CD4-positive, alpha-beta memory T cell (primary cell): ENCODE results near the gene UBE2D3. TPM values are rescaled to one million over a fixed set of nuclear protein-coding genes. Genes with fewer than 3 reads are reported as not detected.

Experiments
- CTCF ChIA-PET: fragments of 350-600 bp; sonication (Branson Sonifier 250); formaldehyde crosslinking; loops from one replicate; lab custom pipeline; 2021; ENCODE audit warnings: inconsistent platforms; ENCODE audit not compliant: partially characterized antibody; lab: Charles Lee
- POLR2A ChIA-PET: fragments of 350-600 bp; sonication (Branson Sonifier 250); formaldehyde crosslinking; loops from one replicate; lab custom pipeline; 2021; ENCODE audit not compliant: partially characterized antibody; lab: Charles Lee
- DNase-seq, 5 donors: peaks; one replicate each; pipeline versions ENCODE4 v3.0.0 to v3.0.0-alpha.2; 2020 to 2022; ENCODE audit warnings: mixed read lengths in 1 of 5
- H3K27ac ChIP-seq: one replicate; pipeline ENCODE4 v1.7.0; 2013; ENCODE audit warnings: low read depth, low read length
- H3K27me3 ChIP-seq: 2 replicates; pipeline ENCODE4 v1.7.0; 2013; ENCODE audit warnings: mild to moderate bottlenecking, low read length, moderate library complexity; ENCODE audit not compliant: insufficient read depth
- H3K36me3 ChIP-seq: 2 replicates; pipeline ENCODE4 v1.7.0; 2013; ENCODE audit warnings: mild to moderate bottlenecking, low read length, moderate library complexity; ENCODE audit not compliant: insufficient read depth
- H3K4me1 ChIP-seq: 2 replicates; pipeline ENCODE4 v1.7.0; 2013; ENCODE audit warnings: mild to moderate bottlenecking, low read length, moderate library complexity; ENCODE audit not compliant: insufficient read depth
- H3K4me3 ChIP-seq, 2 donors: one replicate each; pipeline ENCODE4 v1.7.0; 2013; ENCODE audit warnings: low read length in 2 of 2, mild to moderate bottlenecking in 1 of 2
- H3K9me3 ChIP-seq, 2 donors: one replicate each; pipeline ENCODE4 v1.7.0; 2013; ENCODE audit warnings: low read length in 2 of 2, control low read depth in 1 of 2; ENCODE audit not compliant: control insufficient read depth in 1 of 2
- H3K27ac Mint-ChIP-seq, 7 donors: one replicate each; pipeline ENCODE4 v1.8.0; 2020 to 2021; ENCODE audit warnings: mixed read lengths in 7 of 7, mild to moderate bottlenecking in 6 of 7, inconsistent platforms in 3 of 7, moderate library complexity in 3 of 7
- H3K27me3 Mint-ChIP-seq, 2 donors: one replicate each; pipeline ENCODE4 v1.8.0; 2020 to 2021; ENCODE audit warnings: mixed read lengths in 2 of 2
- H3K36me3 Mint-ChIP-seq, 2 donors: one replicate each; pipeline ENCODE4 v1.8.0; 2020 to 2021; ENCODE audit warnings: mixed read lengths in 2 of 2, inconsistent platforms in 1 of 2, mild to moderate bottlenecking in 1 of 2
- H3K4me1 Mint-ChIP-seq, 4 donors: one replicate each; pipeline ENCODE4 v1.8.0; 2020 to 2021; ENCODE audit warnings: mixed read lengths in 4 of 4, mild to moderate bottlenecking in 1 of 4
- H3K4me3 Mint-ChIP-seq, 8 donors: one replicate each; pipeline ENCODE4 v1.8.0; 2020 to 2021; ENCODE audit warnings: mixed read lengths in 8 of 8, mild to moderate bottlenecking in 7 of 8, moderate library complexity in 6 of 8, inconsistent platforms in 3 of 8
- H3K9me3 Mint-ChIP-seq, 8 donors: one replicate each; pipeline ENCODE4 v1.8.0; 2020 to 2021; ENCODE audit warnings: mixed read lengths in 8 of 8, mild to moderate bottlenecking in 5 of 8, inconsistent platforms in 3 of 8, moderate library complexity in 1 of 8
- intact Hi-C: fragments of 100-400 bp; cut with micrococcal nuclease; formaldehyde crosslinking; loops from one replicate; pipeline ENCODE4 v1.15.1; 2023
- polyA plus RNA-seq, 2 donors: library from polyadenylated mRNA; unstranded; fragments of 300-500 nt; fragmentation: Illumina TruSeq; gene quantifications; one replicate each; pipeline ENCODE4 v1.2.3, GENCODE V29; 2021
- total RNA-seq, 2 experiments: library from RNA; stranded (reverse); gene quantifications; one replicate each; pipeline ENCODE4 v1.2.3, GENCODE V29; 2021

UBE2D3 gene
- total and polyA plus RNA-seq, 4 experiments from 2014 or later: 337 to 768 (median 406) TPM

- ChIA-PET POLR2A (no interaction called here), CTCF (no interaction called here)
- Mint-ChIP-seq H3K4me1 (peaks cover 8 to 22% (median 15%) of the 10 kb centered on the region in 4 donors), H3K27ac (no peak overlapping the region), H3K9me3 (no peaks in the 10 kb centered on the region), H3K36me3 (no peaks in the 10 kb centered on the region), H3K27me3 (no peaks in the 10 kb centered on the region), H3K4me3 (no peak overlapping the region)
- H3K4me1 ChIP-seq: peaks cover 13% of the 10 kb centered on the region
- no peaks in the 10 kb centered on the region for H3K27me3 ChIP-seq
- H3K27ac ChIP-seq: no peak overlapping the region
- intact Hi-C loops: no loop called here
- H3K4me3 ChIP-seq: no peak overlapping the region
- no peaks in the 10 kb centered on the region for H3K36me3 ChIP-seq
- DNase-seq: no peak
- H3K9me3 ChIP-seq: no peaks in the 10 kb centered on the region
Measured at GRCh38 chr4:102832667-102833066, 5.3 kb upstream of the UBE2D3 start.

DNA sequence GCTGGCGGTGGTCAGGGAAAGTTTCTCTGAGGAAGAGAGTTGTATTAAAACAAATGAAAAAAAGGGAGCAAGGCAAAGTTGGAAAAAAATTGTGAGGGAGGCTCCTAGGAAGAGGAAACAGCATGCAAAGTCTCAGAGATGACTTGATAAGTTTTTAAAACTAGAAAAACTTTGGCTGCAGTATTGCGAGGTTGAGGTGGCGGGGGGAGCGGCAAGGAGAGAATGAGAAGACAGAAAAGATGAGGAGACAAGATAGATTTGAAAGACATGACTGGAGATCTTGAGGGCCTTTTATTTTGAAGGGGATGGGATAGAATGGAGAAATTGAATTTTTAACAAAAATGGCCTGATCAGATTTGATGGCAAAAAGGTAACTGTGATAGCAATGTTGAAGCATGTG lies 4.8 kb upstream of the UBE2D3 start:
- H3K36me3 ChIP-seq: no peaks in the 10 kb centered on the region
- peaks cover 0 to under 1% of the 10 kb centered on the region in 2 donors for H3K27me3 Mint-ChIP-seq
- DNase-seq: no peak
- H3K36me3 Mint-ChIP-seq: no peaks in the 10 kb centered on the region
- H3K9me3 Mint-ChIP-seq: peaks cover 0 to 4% (median 0%) of the 10 kb centered on the region in 8 donors
- H3K27ac Mint-ChIP-seq: peak overlapping the region in 4 of 7 donors; percentile 19 to 79 (median 26)
- H3K4me3 Mint-ChIP-seq: no peak overlapping the region
- H3K27me3 ChIP-seq: no peaks in the 10 kb centered on the region
- H3K27ac ChIP-seq: no peak overlapping the region
- intact Hi-C loops: no loop called here
- H3K9me3 ChIP-seq: no peaks in the 10 kb centered on the region
- CTCF ChIA-PET: no interaction called here
- H3K4me1 ChIP-seq: peaks cover 13% of the 10 kb centered on the region
- H3K4me3 ChIP-seq: no peak overlapping the region
- POLR2A ChIA-PET: no interaction called here
- peaks cover 8 to 22% (median 15%) of the 10 kb centered on the region in 4 donors for H3K4me1 Mint-ChIP-seq

DNA sequence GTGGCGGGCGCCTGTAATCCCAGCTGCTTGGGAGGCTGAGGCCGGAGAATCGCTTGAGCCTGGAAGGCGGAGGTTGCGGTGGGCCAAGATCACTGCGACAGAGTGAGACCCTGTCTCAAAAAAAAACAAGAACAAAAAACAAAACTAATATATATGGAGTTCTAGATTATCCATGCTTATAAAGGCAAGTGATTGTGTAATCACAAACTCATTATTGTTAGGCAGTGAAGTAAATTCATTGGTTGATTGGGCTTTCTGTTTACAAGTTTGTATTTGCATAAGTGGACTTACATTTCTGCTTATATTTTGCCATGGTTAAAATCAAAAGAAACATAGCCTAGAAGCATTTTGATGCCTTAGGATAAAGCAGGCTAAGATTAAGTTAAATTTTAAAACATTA lies 2.5 kb upstream of the UBE2D3 start:
- Mint-ChIP-seq H3K4me3 (no peak overlapping the region), H3K9me3 (peaks cover 0 to 4% (median 0%) of the 10 kb centered on the region in 8 donors), H3K27ac (peak overlapping the region in 1 of 7 donors; percentile 47), H3K4me1 (peaks cover 8 to 22% (median 15%) of the 10 kb centered on the region in 4 donors), H3K27me3 (peaks cover 0 to 2% of the 10 kb centered on the region in 2 donors), H3K36me3 (no peaks in the 10 kb centered on the region)
- Histone ChIP-seq H3K27ac (no peak overlapping the region), H3K4me1 (peaks cover 16% of the 10 kb centered on the region), H3K36me3 (no peaks in the 10 kb centered on the region), H3K27me3 (no peaks in the 10 kb centered on the region), H3K4me3 (no peak overlapping the region), H3K9me3 (no peaks in the 10 kb centered on the region)
- no peak for DNase-seq
- intact Hi-C loops: loop anchor here (2.0 to 5.0 kb wide), 6 partner anchors 38 to 398 kb away; no protein-coding TSS in a partner anchor
- ChIA-PET CTCF (no interaction called here), POLR2A (interaction anchor here (3.0 to 15.4 kb wide), 3 partner anchors 38 to 190 kb away, joined by 17 to 409 read pairs (median 110); partner anchors contain the start of genes CISD2, MANBA and SLC9B1)

GRCh38 chr4:102828497-102828808 lies 1.1 kb upstream of the UBE2D3 start:
- peaks cover 29% of the 10 kb centered on the region for H3K4me1 ChIP-seq
- Mint-ChIP-seq H3K27ac (no peak overlapping the region), H3K27me3 (peaks cover 0 to 2% of the 10 kb centered on the region in 2 donors), H3K4me3 (no peak overlapping the region), H3K4me1 (peaks cover 14 to 32% (median 24%) of the 10 kb centered on the region in 4 donors), H3K36me3 (peaks cover 4 to 8% of the 10 kb centered on the region in 2 donors), H3K9me3 (peaks cover 0 to 4% (median 0%) of the 10 kb centered on the region in 8 donors)
- ChIA-PET CTCF (interaction anchor here (0.9 to 2.9 kb wide), 19 partner anchors 8 to 483 kb away, joined by 3 to 22 read pairs (median 4); partner anchors contain the start of genes CISD2, MANBA, SLC39A8 and SLC9B2), POLR2A (interaction anchor here (0.7 to 15.4 kb wide), 41 partner anchors 10 to 1481 kb away, joined by 3 to 409 read pairs (median 8); partner anchors contain the start of genes CISD2, MANBA, NFKB1 and PPP3CA)
- H3K27me3 ChIP-seq: no peaks in the 10 kb centered on the region
- H3K36me3 ChIP-seq: no peaks in the 10 kb centered on the region
- intact Hi-C loops: loop anchor here (1.0 to 5.0 kb wide), 12 partner anchors 8 to 483 kb away; partner anchors contain the start of genes CENPE, NFKB1, SLC39A8 and SLC9B2
- peak overlapping the region; percentile 21 to 79 for H3K4me3 ChIP-seq
- no peak for DNase-seq
- no peaks in the 10 kb centered on the region for H3K9me3 ChIP-seq
- H3K27ac ChIP-seq: peak overlapping the region; percentile 100

DNA sequence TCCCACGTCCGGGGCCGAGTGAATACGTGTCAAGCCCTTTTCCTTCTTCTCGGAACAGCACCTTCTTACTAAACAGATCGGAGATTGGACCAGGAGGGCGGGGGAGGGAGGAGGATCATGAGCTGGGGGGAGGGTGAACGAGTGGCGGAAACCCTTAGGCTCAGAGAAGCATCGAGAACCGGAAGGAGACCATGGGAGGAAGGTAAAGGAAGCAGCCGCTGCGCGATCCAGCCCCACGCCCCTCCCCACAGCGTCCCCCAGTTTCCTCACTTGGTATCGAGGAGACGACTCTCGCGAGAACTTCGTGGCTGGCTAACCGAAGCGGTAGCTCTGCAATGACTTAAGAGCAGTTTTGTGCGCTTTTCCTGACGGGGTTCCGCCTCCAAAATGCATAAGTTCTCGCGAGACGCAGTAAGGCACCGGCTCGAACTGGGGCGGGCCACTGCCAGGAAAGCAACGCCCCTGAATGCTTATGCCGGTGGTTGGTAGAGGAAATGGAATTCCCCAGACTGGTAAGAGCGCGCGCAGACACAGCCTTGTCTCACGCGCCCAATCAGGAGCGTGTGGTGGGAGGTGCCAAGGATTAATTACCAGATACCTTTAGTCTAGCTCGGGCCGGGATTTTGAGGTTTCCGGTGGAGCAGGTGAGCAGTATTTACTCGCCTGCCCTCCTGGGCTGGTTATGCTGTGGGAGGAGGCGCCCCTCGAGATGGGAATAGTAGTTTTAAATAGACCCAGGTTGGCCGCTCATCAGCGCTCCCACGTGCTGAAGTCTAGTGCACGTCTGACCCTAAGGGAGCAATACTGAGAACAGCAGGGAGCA lies 534 bp upstream of the UBE2D3 start:
- ChIA-PET CTCF (interaction anchor here (0.9 to 2.9 kb wide), 20 partner anchors 9 to 483 kb away, joined by 3 to 22 read pairs (median 4); partner anchors contain the start of genes CISD2, MANBA, SLC39A8 and SLC9B2), POLR2A (interaction anchor here (0.7 to 15.4 kb wide), 53 partner anchors 8 to 1483 kb away, joined by 3 to 409 read pairs (median 6); partner anchors contain the start of genes CISD2, MANBA, NFKB1 and PPP3CA)
- peaks cover 20 to 37% (median 27%) of the 10 kb centered on the region in 4 donors for H3K4me1 Mint-ChIP-seq
- no peaks in the 10 kb centered on the region for H3K9me3 ChIP-seq
- H3K9me3 Mint-ChIP-seq: peaks cover 0 to 4% (median 0%) of the 10 kb centered on the region in 8 donors
- H3K27ac Mint-ChIP-seq: no peak overlapping the region
- no peak overlapping the region for H3K4me3 Mint-ChIP-seq
- intact Hi-C loops: loop anchor here (1.0 to 5.0 kb wide), 16 partner anchors 8 to 1481 kb away; partner anchors contain the start of genes BDH2, CENPE, NFKB1 and PPP3CA
- peaks cover 0 to 2% of the 10 kb centered on the region in 2 donors for H3K27me3 Mint-ChIP-seq
- peak overlapping the region; percentile 96 to 97 for H3K4me3 ChIP-seq
- no peaks in the 10 kb centered on the region for H3K27me3 ChIP-seq
- peaks cover 35% of the 10 kb centered on the region for H3K4me1 ChIP-seq
- peak overlapping the region; percentile 100 for H3K27ac ChIP-seq
- H3K36me3 ChIP-seq: no peaks in the 10 kb centered on the region
- DNase-seq: peak; percentile 97 to 100 (median 100)
- peaks cover 7 to 13% of the 10 kb centered on the region in 2 donors for H3K36me3 Mint-ChIP-seq

GRCh38 chr4:102826105-102826889 lies 1.1 kb downstream of the UBE2D3 start:
- peak overlapping the region; percentile 100 for H3K27ac ChIP-seq

More at GRCh38 chr4:102826105-102826889, 1.1 kb downstream of the UBE2D3 start:
- ChIA-PET POLR2A (interaction anchor here (0.6 to 15.4 kb wide), 30 partner anchors 9 to 1481 kb away, joined by 3 to 409 read pairs (median 10); partner anchors contain the start of genes CISD2, MANBA, NFKB1 and PPP3CA), CTCF (interaction anchor here (1.2 to 3.3 kb wide), 8 partner anchors 9 to 481 kb away, joined by 3 to 22 read pairs (median 7); partner anchors contain the start of genes CISD2 and SLC39A8)
- no peak for DNase-seq
- Histone ChIP-seq H3K4me3 (peak overlapping the region; percentile 96 to 97), H3K4me1 (peaks cover 51% of the 10 kb centered on the region), H3K36me3 (no peaks in the 10 kb centered on the region), H3K27me3 (no peaks in the 10 kb centered on the region), H3K9me3 (no peaks in the 10 kb centered on the region)
- no peak overlapping the region for H3K27ac Mint-ChIP-seq
- H3K36me3 Mint-ChIP-seq: peaks cover 11 to 25% of the 10 kb centered on the region in 2 donors
- intact Hi-C loops: loop anchor here (2.0 to 5.0 kb wide), 5 partner anchors 34 to 1479 kb away; partner anchors contain the start of gene PPP3CA
- H3K9me3 Mint-ChIP-seq: peaks cover 0 to 4% (median 0%) of the 10 kb centered on the region in 8 donors
- H3K4me1 Mint-ChIP-seq: peaks cover 28 to 46% (median 30%) of the 10 kb centered on the region in 4 donors
- no peak overlapping the region for H3K4me3 Mint-ChIP-seq
- H3K27me3 Mint-ChIP-seq: peaks cover 0 to 2% of the 10 kb centered on the region in 2 donors
